HG03159 (cell line): ENCODE results near the gene WBP1.
"Not testable (repeated sequence)": the region's sequence is repeated elsewhere in the genome, so short reads cannot be mapped to it uniquely, and the experiment has no call there.

Source experiments
- ATAC-seq: cut with Tn5 transposase; IDR thresholded peaks from one replicate; pipeline ENCODE4 v1.9.1; 2021; ENCODE audit warnings: mild to moderate bottlenecking, moderate library complexity; ENCODE audit not compliant: unreplicated experiment

The WBP1 gene

DNA sequence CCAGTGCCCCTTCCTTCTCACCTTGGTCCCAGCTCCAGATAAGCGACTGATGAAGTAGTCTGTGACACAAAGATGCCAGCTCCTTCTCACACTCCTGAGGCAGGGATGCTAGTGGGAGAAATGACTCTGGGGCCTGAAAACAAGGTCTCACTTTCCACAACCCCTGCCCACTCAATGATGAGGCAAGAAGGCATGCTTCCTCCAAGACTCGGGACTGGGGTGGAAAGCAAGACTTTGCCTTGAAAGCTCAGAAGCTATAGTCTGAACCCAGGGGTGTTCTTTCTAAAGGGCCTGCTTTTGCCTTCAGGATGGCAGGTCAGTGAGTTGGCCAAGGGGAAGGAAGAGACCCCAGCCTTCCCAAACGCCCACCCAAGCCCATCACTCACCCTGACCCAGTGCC is 23.2 kb downstream of the WBP1 start:
- ATAC-seq = no peak

DNA sequence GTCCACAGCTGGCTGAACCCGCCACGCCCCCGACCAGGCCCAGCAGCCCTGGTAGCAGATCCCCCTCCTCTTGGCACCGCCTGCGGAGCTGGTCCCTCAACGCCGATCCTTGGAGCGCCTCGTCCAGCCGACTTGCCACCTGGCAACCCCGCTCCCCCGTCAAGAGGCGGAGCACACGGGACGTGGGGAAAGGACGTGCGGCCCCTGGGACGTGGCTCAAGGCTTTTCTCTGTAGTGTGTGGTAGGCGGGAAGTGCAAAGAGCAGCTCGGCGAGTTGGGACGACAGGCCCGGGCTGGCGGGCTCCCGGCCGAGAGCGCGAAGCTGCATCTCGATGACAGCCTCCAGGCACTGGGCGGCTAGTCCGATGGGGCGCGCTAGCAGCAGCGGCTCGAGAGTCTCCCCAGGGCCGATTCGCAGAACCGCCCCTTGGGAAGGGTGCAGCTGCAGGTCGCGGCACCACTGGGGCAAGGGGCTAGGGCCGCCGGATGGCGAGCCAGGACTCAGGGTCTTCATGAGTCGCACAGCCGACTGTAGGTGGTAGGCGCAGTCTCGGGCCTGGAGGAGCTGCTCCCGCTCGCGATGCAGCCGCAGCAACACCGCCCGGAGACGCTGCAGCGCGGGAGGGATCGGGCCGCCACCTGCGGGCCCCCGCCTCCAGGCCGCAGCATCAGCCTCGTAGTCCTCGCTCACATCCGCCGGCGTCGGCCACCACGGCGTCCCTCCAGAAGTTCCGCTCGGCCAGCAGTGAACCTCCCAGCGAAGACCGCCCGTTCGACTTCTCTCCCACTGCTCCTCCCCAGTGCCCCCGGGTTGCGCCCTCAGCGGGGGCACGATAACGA is 23.9 kb downstream of the WBP1 start:
- peak; percentile 38 for ATAC-seq

DNA sequence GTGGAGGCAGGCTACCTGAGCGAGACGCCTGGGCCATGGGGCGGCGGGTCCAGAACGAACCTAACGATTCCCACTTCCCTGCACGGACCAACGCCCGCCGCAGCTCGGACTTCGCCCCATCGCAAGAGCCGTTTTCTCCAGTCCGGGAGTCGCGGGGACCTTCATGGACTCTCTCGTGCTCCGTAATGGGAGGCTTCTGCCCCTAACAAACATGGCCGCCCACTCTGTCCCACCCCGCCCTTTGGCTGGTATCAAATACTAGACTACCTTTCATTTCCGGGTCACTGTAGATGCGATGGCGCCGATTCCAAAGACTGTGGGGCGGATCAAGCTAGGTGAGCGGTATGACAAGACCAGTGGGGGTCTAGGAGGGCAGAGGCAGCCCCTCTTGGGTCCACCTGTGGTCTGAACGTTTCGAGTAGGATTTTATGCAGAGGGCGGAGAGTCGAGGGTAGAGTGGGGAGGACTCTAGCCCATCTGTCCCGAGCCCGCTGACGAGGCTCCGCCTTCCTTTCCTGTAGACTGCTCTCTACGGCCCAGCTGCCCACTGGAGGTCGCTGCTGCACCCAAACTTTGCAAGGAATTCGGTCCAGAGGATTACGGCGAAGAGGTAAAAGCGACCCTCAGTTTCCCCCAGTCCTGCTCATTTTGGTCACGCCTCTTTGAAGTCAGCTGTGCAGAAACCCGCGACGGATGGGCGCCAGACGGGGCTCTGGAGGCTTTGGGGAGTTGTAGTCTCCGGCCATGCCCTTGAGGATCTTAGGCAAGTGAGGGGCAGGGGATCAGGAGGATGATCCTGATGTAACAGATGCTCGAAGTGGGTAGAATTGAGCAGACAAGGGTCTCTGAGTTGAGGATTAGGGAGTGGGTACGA is 24.8 kb downstream of the WBP1 start, which contains the start of the genes CCDC142 and TTC31:
CCDC142 (minus strand) TSS at position 198 of the 874 bp plus-strand sequence; CDS start at position 37, 161 bp downstream.
TTC31 (plus strand) TSS at position 281 of the 874 bp plus-strand sequence; CDS start at position 296, 15 bp downstream.
- peak; percentile 89 for ATAC-seq

DNA sequence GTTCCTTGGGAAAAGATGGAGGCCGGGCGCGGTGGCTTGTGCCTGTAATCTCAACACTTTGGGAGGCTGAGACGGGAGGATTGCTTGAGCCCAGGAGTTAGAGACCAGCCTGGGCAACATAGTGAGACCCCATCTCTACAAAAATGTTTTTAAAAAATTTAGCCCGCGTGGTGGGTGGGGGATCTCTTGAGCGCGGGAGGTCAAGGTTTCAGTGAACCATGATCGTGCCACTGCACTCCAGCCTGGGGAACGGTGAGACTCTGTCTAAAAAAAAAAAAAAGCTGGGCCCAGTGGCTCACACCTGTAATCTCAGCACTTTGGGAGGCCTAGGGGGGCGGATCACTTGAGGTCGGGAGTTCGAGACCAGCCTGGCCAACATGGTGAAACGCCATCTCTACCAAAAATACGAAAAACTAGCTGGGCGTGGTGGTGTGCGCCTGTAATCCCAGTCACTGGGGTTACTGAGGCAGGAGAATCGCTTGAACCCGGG is 25.5 kb downstream of the WBP1 start:
- ATAC-seq = not testable (repeated sequence)

DNA sequence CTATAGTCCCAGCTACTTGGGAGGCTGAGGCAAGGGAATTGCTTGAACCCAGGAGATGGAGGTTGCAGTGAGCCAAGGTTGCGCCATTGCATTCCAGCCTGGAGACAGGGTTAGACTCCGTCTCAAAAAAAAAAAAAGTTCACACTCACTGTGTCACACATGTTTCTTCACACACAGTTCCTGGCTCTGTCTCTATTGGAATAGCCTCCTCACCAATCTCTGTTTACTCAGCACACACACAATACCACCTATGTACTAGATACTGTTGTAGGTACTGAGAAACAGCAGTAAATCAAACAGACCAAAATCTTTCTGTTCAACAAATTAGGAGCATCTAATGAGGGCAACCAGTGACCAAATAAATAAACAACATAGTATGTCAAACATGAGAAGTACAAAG is 27.9 kb downstream of the WBP1 start:
- ATAC-seq = no peak

DNA sequence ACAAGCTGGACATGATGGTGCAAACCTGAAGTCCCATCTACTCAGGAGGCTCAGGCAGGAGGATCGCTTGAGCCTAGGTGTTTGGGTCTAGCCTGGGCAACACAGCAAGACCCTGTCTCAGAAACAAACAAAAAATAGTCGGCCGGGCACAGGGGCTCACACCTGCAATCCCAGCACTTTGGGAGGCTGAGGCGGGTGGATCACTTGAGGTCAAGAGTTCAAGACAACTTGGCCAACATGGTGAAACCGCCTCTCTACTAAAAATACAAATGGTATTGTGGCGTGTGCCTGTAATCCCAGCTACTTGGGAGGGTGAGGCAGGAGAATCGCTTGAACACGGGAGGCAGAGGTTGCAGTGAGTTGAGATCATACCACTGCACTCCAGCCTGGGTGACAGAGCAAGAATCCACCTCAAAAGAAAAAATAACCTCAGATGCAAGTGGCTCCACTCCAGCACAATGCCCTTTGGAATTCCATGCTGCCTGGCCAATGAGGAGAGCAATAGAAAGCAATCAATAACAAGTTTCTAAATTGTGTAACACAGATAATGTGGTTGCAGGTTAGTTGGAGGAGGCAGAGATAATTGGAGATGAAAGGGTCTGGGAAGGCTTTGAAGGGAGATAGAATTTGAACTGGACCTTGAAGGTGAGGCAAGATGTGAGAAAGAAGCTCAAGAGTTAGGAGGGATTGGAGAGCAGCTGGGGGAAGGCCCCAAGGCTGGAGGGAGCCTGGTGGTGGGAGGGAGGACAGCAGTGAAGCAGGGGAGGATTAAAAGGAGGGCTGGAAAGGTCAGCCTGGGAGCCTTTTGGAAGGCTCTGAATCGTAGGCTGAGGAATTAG is 30.6 kb downstream of the WBP1 start:
- ATAC-seq = no peak

DNA sequence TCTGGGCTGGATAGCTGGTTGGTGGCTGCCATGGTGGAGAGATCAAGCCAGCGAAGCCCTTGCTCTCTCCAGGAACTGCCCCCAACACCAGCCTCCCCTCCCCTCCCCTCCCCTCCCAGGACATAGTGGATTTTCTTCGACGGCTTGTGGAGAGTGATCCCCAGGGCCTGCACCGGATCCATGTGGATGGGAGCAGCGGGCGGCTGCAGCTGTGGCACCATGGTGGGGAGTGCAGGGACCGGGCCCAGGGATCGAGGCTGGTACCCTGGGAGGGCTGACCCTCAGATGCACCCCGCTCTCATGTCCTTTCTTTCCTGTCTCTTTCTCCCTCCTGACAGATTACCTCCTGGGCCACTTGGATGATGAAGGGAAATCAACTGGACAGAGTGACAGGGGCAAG is 31.7 kb downstream of the WBP1 start:
- no peak for ATAC-seq

DNA sequence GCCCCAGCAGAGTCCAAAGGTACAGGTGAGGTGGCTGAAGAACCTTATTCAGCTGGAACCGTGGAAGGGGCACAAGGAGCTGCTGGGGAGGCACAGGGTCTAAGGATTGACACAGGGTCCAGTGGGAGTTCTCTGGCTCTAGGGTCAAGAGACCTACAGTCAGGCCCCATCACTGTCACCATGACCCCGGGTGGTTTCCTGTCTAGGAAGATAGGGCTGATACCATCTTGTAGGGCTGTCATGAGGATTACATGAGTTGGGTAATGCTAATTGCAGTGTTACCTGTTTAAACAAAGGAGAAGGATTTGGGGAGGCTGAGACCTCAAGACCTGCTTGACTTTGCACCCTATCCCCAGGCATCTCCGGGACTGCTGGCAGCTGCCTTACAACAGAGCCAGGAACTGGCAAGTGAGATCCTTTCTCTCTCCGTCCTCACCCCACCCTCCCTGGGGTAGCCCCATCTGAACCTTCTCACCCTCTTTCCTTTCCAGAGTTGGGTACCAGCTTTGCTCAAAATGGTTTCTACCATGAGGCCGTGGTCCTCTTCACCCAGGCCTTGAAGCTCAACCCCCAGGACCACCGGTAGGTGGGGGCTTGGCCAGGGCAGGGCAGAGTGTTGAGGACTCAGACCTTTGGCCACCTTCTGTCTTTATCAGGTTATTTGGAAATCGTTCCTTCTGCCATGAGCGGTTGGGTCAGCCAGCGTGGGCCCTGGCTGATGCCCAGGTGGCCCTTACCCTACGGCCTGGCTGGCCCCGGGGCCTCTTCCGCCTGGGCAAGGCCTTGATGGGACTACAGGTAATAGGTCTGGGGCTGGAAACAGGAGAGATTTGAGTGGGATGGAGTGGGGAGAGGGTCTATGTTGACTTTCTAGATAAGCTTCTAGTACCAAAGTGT is 33.7 kb downstream of the WBP1 start:
- ATAC-seq = no peak

DNA sequence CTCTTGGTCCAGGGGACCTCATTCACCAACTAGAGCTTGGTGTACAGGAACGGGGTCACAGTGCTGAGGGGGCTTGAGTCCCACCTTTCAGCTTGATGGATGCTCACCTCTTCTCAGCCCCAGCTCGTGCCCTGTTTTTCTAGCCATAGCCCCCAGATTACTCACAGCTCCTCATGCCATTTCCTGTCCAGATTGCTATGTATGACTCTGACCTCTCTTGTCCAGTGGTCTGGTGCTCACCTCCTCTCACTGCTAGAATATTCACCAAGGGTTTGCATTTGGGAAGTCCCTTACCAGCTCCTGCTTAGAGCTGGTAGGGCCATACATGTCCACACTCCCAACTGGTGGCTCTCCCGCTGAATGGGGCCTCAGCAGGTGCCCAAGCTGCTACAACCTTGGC is 35.3 kb downstream of the WBP1 start:
- no peak for ATAC-seq

DNA sequence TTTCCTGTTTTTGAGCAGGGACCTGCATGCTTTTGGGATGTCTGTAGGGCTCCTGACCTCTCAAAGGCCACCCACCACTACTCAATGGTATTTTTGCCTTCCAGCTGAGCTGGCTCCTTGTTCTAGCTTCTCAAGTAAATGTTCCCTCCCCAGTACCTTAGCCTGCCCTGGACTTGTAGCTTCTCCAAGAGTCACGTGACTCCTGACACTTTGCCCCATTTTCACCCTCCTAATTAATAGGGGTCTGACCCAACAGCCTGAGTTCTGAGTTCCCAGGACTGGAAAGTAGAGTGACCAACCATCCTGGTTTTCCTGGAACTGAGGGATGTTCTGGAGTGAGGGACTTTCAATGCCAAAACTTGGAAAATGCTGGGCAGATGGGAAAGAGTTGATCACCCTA is 37.2 kb downstream of the WBP1 start:
- ATAC-seq = no peak

DNA sequence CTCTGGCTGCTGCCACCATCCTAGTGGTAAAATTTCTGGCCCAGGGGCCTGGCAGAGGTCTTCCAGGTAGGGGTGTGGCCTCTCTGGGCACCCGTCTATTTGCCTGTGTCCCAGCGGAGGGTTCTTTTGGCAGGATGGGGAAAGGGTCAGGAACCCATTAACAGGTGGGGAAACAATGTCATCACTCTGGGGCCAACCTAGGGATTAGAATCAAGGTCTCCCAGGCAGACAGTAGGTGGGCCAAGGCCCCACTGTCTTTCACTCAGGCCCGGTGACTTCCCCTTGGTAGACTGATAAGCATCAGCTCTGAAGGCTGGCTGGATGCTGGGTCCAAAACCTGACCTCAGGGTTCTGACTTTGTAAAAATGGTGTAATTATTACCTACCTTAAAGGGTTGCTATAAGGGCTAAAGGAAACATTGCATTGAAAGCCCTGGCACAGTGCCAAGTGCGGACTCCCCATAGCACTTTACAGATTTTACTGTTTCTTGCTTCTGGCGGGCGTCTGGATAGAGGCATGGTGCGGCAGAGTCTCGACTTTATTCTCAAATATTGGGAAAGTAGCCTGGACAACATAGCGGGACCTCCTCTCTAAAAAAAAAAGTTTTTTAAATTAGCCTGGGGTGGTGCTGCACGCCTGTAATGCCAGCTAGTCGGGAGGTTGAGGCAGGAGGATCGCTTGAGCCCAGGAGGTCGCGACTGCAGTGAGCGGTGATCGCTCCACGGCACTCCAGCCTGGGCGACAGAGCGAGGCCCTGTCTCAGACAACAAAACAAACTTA is 38.9 kb downstream of the WBP1 start:
- ATAC-seq = no peak

DNA sequence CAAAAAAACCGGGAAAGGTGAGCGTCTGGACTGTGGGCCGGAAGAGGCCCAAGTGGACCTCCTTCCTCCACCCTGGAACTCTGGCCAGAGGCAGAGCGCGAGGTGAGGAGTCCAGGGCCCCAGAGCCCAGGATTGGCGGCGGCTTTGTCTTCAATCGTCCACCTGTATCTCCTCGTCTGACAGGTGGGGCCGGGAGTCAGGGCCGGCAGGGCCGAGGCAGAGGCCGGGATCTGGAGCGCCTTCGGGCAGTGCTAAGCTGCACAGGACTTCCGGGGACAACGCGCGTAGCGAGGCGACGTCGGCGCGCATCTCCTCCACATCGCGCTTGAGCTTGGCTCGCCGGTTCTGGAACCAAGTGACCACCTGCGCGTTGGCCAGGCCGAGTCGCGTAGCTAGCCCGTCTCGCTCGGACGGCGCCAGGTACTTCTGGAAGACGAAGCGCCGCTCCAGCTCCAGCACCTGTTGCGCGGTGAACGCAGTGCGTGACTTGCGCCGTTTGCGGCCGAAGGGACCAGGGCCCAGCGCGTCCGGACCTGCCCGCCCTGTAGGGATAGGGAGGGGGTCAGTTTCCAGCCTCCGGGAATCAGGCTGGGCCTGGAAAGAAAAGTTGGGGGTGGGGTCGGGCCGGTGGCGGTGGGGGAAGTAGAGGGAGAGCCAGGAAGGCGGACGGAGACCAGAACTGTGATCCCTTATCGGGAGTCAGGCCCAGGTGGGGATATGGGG is 39.7 kb downstream of the WBP1 start:
- ATAC-seq = no peak

DNA sequence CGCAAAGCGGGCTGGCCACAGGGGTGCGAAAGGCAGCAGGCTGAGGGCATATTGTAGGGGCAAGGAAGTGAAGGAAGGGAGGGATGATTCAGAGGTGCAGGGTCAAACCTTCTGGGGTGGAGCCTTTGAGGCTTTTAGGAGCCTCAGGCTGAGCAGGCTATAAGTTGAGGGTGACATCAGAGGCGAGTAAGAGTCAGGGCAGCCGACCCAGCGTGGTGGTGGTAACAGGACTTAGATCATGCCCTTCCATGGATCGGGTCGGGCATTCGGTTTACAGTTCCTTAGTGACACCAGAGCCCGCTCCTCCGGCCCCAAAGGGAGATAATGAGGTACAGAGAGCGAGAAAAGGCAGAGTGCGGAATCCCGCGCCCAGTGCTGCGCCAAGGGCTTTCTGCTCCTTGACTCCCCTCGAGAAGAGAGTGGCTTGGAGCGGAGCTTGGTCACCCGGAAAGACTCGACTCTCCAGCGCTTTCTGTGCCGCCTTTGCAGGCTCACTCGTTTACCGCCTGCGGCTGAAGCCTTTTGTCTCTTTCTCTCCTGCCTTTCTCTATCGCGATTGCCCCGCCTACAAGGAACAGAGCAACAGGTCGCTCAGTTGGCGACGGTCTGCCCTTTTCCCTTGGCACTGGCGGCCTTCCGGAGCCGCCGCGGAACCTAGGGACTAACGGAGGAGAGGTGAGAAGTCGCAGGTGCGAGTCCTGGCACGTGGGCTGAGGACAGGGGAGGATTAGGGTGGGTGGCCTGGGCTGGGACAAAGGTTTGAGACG is 40.4 kb downstream of the WBP1 start:
- ATAC-seq = no peak

DNA sequence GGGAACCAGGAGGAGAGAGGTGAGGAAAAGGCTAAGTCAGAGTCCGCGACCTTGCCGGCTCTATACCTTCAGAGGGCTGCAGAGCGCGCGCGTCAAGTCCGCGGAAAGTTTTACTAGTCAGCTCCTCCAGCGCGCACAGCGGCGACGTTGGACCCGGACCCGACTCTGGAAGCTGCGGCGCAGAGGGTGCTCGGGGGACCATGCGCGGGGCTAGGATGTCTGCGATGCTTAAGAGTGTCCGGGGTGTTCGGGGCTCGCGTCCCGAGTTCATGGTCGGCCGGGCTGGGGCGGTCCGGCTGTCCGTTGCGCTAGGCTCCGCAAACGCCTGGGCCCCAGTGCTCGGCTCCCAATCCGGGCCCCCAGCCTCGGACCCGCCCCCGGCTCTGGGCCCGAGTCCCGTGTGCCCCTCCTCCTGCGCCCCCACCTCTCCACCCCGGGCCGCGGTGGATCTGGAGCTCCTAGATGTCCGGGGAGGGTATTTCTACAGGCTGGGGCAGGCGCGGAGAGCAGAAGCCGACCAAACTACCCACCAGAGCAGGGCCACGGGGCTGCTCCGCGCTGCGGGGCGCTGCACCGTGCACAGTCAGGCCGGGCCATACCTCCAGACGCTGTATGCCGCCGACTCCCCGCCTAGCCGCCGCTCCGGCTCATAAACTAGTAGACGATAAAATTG is 41.2 kb downstream of the WBP1 start, which contains the start of gene LBX2:
LBX2 (minus strand) TSS at position 337 of the 673 bp plus-strand sequence; CDS start at position 271, 66 bp downstream.
- no peak for ATAC-seq

DNA sequence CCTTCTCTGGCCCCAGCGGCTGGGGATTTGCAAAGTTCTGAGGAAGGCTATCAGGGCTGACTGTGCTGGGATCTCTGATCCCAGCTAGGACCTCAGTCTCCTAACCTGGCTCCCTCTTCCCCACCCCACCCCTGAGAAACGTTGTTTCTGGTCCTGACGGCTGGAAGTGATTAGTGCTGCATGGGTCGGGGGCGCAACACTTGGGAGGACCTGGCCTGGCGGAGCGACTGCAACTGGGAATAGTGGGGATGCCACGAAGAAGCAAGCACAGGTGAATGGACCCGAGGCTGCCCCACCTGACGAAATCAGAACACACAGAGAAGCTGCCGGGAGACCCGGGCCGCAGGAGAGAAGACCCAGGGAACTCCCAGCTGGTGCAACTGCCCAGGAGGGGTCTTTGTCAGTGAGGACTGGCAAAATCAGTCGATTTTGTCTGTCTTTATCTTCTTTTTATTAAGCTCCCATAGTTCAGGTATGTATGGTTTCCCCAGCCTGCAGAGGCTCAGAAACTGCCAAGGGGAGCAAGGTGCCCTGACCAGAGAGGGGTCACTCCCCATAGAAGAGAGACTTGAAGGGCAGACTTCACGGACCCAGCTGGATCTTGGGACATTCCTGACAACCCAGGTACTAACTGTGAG is 41.8 kb downstream of the WBP1 start:
- ATAC-seq = no peak

DNA sequence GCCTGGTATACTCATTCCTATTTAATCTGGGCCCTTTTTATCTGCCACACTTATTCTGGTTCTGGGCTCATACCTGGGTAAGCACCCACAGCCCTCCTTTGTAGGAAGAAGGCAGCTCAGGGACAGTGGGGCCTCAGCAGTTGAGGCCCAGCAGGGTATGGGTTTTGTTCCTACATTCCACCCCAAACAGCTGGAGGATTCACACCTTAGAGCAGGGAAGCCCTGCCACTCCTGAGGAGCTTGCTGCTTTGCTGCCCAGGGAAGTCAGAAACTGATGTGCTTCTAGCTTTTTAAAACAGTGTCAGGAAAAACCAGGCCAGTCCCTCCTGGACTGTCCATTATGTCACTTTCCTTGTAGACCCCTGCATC is 42.3 kb downstream of the WBP1 start:
- ATAC-seq = no peak
